ENCODE measurements around the gene ITGA7. TPM values are rescaled to one million over a fixed set of nuclear protein-coding genes. Genes with fewer than 3 reads are reported as not detected.
A peak's percentile ranks its signal among the peaks of the same experiment; 100 is the strongest.

The ITGA7 gene
- total RNA-seq, 1 donor from 2014 or later, result 43.4 TPM

DNA sequence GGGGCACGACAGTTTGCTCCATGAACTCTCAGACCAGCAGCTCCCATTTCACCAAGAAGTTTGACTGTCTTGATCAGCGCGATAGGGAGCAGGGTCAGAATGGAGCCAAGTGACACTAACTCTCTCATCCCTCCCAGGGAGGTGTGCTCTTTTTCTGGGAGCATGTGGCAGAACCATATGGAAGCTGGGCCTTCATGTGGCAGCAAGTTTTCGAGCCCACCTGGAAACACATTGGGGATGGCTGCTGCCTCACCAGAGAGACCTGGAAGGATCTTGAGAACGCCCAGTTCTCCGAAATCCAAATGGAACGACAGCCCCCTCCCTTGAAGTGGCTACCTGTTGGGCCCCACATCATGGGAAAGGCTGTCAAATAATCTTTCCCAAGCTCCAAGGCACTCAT lies 24.0 kb downstream of the ITGA7 start:
- Histone ChIP-seq H3K4me3 (no peak overlapping the region), H3K36me3 (no peaks in the 10 kb centered on the region), H3K27me3 (no peaks in the 10 kb centered on the region), H3F3A (ENCODE audit: low read depth) (peaks cover 3% of the 10 kb centered on the region), H4K20me1 (ENCODE audit: low read depth) (no peaks in the 10 kb centered on the region), H3K9me3 (ENCODE audit: low read depth) (no peaks in the 10 kb centered on the region), H2AFZ (replicated peaks) (no peak overlapping the region), H3K79me2 (ENCODE audit: low read depth) (no peaks in the 10 kb centered on the region), H3K4me2 (no peak overlapping the region), H3K4me1 (peaks cover 7% of the 10 kb centered on the region), H3K9ac (no peak overlapping the region), H3K27ac (no peak overlapping the region)
- TF ChIP-seq, protein P1, sequence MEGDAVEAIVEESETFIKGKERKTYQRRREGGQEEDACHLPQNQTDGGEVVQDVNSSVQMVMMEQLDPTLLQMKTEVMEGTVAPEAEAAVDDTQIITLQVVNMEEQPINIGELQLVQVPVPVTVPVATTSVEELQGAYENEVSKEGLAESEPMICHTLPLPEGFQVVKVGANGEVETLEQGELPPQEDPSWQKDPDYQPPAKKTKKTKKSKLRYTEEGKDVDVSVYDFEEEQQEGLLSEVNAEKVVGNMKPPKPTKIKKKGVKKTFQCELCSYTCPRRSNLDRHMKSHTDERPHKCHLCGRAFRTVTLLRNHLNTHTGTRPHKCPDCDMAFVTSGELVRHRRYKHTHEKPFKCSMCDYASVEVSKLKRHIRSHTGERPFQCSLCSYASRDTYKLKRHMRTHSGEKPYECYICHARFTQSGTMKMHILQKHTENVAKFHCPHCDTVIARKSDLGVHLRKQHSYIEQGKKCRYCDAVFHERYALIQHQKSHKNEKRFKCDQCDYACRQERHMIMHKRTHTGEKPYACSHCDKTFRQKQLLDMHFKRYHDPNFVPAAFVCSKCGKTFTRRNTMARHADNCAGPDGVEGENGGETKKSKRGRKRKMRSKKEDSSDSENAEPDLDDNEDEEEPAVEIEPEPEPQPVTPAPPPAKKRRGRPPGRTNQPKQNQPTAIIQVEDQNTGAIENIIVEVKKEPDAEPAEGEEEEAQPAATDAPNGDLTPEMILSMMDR (IDR thresholded peaks at IDR 0.05), result no peak
- TF ChIP-seq EZH2 (IDR thresholded peaks at IDR 0.05), result no peak
- no peak for TF ChIP-seq EZH2phosphoT487 (IDR thresholded peaks at IDR 0.05)
- Mint-ChIP-seq H3K4me3 (no peak overlapping the region), H3K27ac (no peak overlapping the region), H3K4me1 (peaks cover 13% of the 10 kb centered on the region), H3K36me3 (peaks cover 4% of the 10 kb centered on the region), H3K9me3 (no peaks in the 10 kb centered on the region), H3K27me3 (ENCODE audit: insufficient read depth, low read depth) (no peaks in the 10 kb centered on the region)
- DNase-seq (ENCODE audit: low spot score), result no peak

DNA sequence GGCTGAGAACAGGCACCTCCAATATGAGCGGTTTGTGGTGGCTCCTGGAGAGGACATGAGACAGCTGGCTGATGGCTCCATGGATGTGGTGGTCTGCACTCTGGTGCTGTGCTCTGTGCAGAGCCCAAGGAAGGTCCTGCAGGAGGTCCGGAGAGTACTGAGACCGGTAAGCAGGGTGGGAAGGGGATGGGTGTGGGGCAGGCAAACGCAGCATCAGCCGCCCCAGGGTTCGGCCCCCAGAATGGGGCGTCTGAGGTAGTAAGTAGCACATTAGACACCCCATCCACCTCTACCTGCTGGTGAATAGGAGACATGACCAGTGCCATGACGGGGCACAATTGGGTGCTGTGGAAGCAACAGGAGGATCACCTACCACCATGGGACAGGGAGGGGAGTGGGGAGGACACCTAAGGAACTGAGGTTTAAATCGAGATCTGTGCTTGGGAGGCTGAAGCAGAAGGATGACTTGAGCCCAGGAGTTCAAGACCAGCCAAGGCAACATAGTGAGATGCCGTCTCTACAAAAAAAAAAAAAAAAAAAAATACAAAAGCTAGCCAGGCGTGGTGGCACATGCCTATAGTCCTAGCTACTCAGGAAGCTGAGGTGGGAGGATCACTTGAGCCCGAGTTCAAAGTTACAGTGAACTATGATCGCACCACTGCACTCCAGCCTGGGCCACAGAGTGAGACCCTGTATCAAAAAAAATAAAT lies 25.5 kb downstream of the ITGA7 start:
- Mint-ChIP-seq H3K27me3 (ENCODE audit: insufficient read depth, low read depth) (no peaks in the 10 kb centered on the region), H3K27ac (no peak overlapping the region), H3K36me3 (peaks cover 4% of the 10 kb centered on the region), H3K4me3 (no peak overlapping the region), H3K9me3 (no peaks in the 10 kb centered on the region), H3K4me1 (peaks cover 13% of the 10 kb centered on the region)
- Histone ChIP-seq H2AFZ (replicated peaks) (peak overlapping the region; percentile 99), H3K79me2 (ENCODE audit: low read depth) (no peaks in the 10 kb centered on the region), H4K20me1 (ENCODE audit: low read depth) (no peaks in the 10 kb centered on the region), H3K9ac (no peak overlapping the region), H3F3A (ENCODE audit: low read depth) (peaks cover 3% of the 10 kb centered on the region), H3K4me1 (peaks cover 7% of the 10 kb centered on the region), H3K4me2 (peak overlapping the region; percentile 84), H3K27me3 (no peaks in the 10 kb centered on the region), H3K4me3 (peak overlapping the region; percentile 45), H3K9me3 (ENCODE audit: low read depth) (no peaks in the 10 kb centered on the region), H3K36me3 (no peaks in the 10 kb centered on the region), H3K27ac (no peak overlapping the region)
- no peak for DNase-seq (ENCODE audit: low spot score)
- TF ChIP-seq EZH2 (IDR thresholded peaks at IDR 0.05) (no peak), EZH2phosphoT487 (IDR thresholded peaks at IDR 0.05) (no peak)
- TF ChIP-seq, protein P1 (IDR thresholded peaks at IDR 0.05), result no peak

DNA sequence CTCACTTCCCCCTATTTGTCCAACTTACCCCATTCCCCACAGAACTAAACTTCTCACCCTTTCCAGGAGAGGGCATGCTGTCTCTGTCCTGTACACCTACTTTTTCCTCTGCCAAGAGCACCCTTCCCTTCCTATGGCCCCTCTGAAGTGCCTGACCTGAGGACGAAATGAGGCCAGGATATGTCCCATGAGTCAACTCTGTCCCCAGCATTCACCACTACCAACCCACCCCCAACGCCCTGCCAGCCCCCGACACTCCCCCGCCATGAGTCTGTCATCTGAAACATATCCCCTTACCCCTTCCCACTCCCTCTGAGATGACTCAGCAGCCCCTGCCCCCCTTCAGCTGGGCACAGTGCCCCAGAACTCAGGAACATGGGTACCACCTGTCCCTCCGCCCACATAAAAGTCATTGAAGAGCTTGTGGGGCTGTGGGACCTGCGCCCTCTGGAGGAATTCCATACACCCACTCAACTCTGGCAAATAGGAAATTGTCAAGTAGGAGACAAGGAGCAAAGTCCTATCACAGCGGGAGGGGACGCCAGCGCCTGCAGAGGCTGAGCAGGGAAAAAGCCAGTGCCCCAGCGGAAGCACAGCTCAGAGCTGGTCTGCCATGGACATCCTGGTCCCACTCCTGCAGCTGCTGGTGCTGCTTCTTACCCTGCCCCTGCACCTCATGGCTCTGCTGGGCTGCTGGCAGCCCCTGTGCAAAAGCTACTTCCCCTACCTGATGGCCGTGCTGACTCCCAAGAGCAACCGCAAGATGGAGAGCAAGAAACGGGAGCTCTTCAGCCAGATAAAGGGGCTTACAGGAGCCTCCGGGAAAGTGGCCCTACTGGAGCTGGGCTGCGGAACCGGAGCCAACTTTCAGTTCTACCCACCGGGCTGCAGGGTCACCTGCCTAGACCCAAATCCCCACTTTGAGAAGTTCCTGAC lies 26.3 kb downstream of the ITGA7 start:
- Histone ChIP-seq H3K27me3 (no peaks in the 10 kb centered on the region), H3K4me1 (peaks cover 7% of the 10 kb centered on the region), H3F3A (ENCODE audit: low read depth) (peaks cover 3% of the 10 kb centered on the region), H2AFZ (replicated peaks) (peak overlapping the region; percentile 99), H3K36me3 (no peaks in the 10 kb centered on the region), H3K9ac (no peak overlapping the region), H3K4me3 (peak overlapping the region; percentile 45), H4K20me1 (ENCODE audit: low read depth) (no peaks in the 10 kb centered on the region), H3K9me3 (ENCODE audit: low read depth) (no peaks in the 10 kb centered on the region), H3K27ac (no peak overlapping the region), H3K4me2 (peak overlapping the region; percentile 84), H3K79me2 (ENCODE audit: low read depth) (no peaks in the 10 kb centered on the region)
- Mint-ChIP-seq H3K4me1 (peaks cover 13% of the 10 kb centered on the region), H3K9me3 (no peaks in the 10 kb centered on the region), H3K27ac (peak overlapping the region; percentile 86), H3K36me3 (no peaks in the 10 kb centered on the region), H3K27me3 (ENCODE audit: insufficient read depth, low read depth) (no peaks in the 10 kb centered on the region), H3K4me3 (no peak overlapping the region)
- DNase-seq (ENCODE audit: low spot score), result peak; percentile 89
- TF ChIP-seq, protein P1 (IDR thresholded peaks at IDR 0.05), result peak; percentile 58
- no peak for TF ChIP-seq EZH2phosphoT487 (IDR thresholded peaks at IDR 0.05)
- no peak for TF ChIP-seq EZH2 (IDR thresholded peaks at IDR 0.05)

All from neural progenitor cell (in vitro differentiated cells).